HepG2 (cell line): ENCODE results near the gene RASAL1. TPM values are rescaled to one million over a fixed set of nuclear protein-coding genes. Genes with fewer than 3 reads are reported as not detected.
A peak's percentile ranks its signal among the peaks of the same experiment; 100 is the strongest.

Source experiments
- AHR ChIP-seq: IDR thresholded peaks from 2 replicates; pipeline ENCODE4 v1.6.1; 2018; ENCODE audit warnings: missing genetic modification reagents, missing compliant biosample characterization
- ATAD3A ChIP-seq: sonication (generic); formaldehyde crosslinking; IDR thresholded peaks from 2 replicates; pipeline ENCODE4 v1.4.0; 2020; ENCODE audit warnings: missing genetic modification reagents
- EEA1 ChIP-seq: sonication (generic); formaldehyde crosslinking; IDR thresholded peaks from 2 replicates; pipeline ENCODE4 v1.5.1; 2020; ENCODE audit warnings: mild to moderate bottlenecking, missing genetic modification reagents, borderline replicate concordance
- FOXC1 ChIP-seq: sonication (generic); formaldehyde crosslinking; IDR thresholded peaks from 2 replicates; pipeline ENCODE4 v1.8.0; 2022; ENCODE audit warnings: mild to moderate bottlenecking, missing genetic modification reagents, borderline replicate concordance
- GPN1 ChIP-seq: sonication (generic); formaldehyde crosslinking; IDR thresholded peaks from 2 replicates; pipeline ENCODE4 v1.5.1; 2020; ENCODE audit warnings: missing genetic modification reagents, borderline replicate concordance
- HIVEP1 ChIP-seq: sonication (generic); formaldehyde crosslinking; IDR thresholded peaks from 2 replicates; pipeline ENCODE4 v1.4.0; 2020; ENCODE audit warnings: mild to moderate bottlenecking, missing genetic modification reagents
- HNF1B ChIP-seq: sonication (generic); formaldehyde crosslinking; IDR thresholded peaks from 2 replicates; pipeline ENCODE4 v1.5.1; 2020; ENCODE audit warnings: mild to moderate bottlenecking, moderate library complexity, missing genetic modification reagents
- IRX3 ChIP-seq: sonication (generic); formaldehyde crosslinking; IDR thresholded peaks from 2 replicates; pipeline ENCODE4 v1.8.1; 2023; ENCODE audit warnings: mild to moderate bottlenecking, low read depth, missing genetic modification reagents, borderline replicate concordance
- MAZ ChIP-seq, 2 experiments: sonication (generic) in 1 of 2; formaldehyde crosslinking in 1 of 2; IDR thresholded peaks; 2 replicates each; pipeline versions ENCODE4 v1.5.0 to v1.6.1; 2012 to 2020; ENCODE audit warnings: low read depth in 2 of 2, mild to moderate bottlenecking in 2 of 2, borderline replicate concordance in 1 of 2, improper control_type of control experiment in 1 of 2, low read length in 1 of 2, missing genetic modification reagents in 1 of 2, moderate library complexity in 1 of 2
- MED13 ChIP-seq: sonication (generic); formaldehyde crosslinking; IDR thresholded peaks from 2 replicates; pipeline ENCODE4 v1.5.0; 2020; ENCODE audit warnings: missing genetic modification reagents
- NFYC ChIP-seq: IDR thresholded peaks from 2 replicates; pipeline ENCODE4 v1.6.1; 2016; ENCODE audit warnings: missing genetic modification reagents, missing compliant biosample characterization
- NR2F1 ChIP-seq, 2 experiments: fragments of 450-650 bp in 1 of 2; formaldehyde crosslinking in 1 of 2; IDR thresholded peaks; 2 replicates each; pipeline versions ENCODE4 v1.5.0 to v1.6.1; 2016 to 2020; ENCODE audit warnings: mild to moderate bottlenecking in 1 of 2, missing compliant biosample characterization in 1 of 2, missing genetic modification reagents in 1 of 2, moderate library complexity in 1 of 2
- SMAD1 ChIP-seq: sonication (generic); formaldehyde crosslinking; IDR thresholded peaks from 2 replicates; pipeline ENCODE4 v1.4.0; 2020; ENCODE audit warnings: missing genetic modification reagents, low read depth, mild to moderate bottlenecking, borderline replicate concordance
- TBX2 ChIP-seq: sonication (generic); formaldehyde crosslinking; IDR thresholded peaks from 2 replicates; pipeline ENCODE4 v1.5.0; 2020; ENCODE audit warnings: missing genetic modification reagents, mild to moderate bottlenecking, borderline replicate concordance
- TEAD2 ChIP-seq: sonication (generic); formaldehyde crosslinking; IDR thresholded peaks from 2 replicates; pipeline ENCODE4 v1.9.0; 2021; ENCODE audit warnings: missing genetic modification reagents
- THRA ChIP-seq: sonication (generic); formaldehyde crosslinking; IDR thresholded peaks from 2 replicates; pipeline ENCODE4 v1.4.0; 2020; ENCODE audit warnings: missing genetic modification reagents, borderline replicate concordance
- XBP1 ChIP-seq: sonication (generic); formaldehyde crosslinking; IDR thresholded peaks from 2 replicates; pipeline ENCODE4 v1.5.0; 2020; ENCODE audit warnings: missing genetic modification reagents
- ZBTB38 ChIP-seq: sonication (generic); formaldehyde crosslinking; IDR thresholded peaks from 2 replicates; pipeline ENCODE4 v1.5.1; 2020; ENCODE audit warnings: mild to moderate bottlenecking, missing genetic modification reagents
- ZMYM4 ChIP-seq: sonication (generic); formaldehyde crosslinking; IDR thresholded peaks from 2 replicates; pipeline ENCODE4 v1.8.1; 2023; ENCODE audit warnings: mild to moderate bottlenecking, missing genetic modification reagents
- ZNF264 ChIP-seq: sonication (generic); formaldehyde crosslinking; IDR thresholded peaks from 2 replicates; pipeline ENCODE4 v1.4.0; 2020; ENCODE audit warnings: missing genetic modification reagents
- ZNF619 ChIP-seq: sonication (generic); formaldehyde crosslinking; IDR thresholded peaks from 2 replicates; pipeline ENCODE4 v1.4.0; 2020; ENCODE audit warnings: mild to moderate bottlenecking, missing genetic modification reagents
- ZNF839 ChIP-seq: sonication (generic); formaldehyde crosslinking; IDR thresholded peaks from 2 replicates; pipeline ENCODE4 v1.4.0; 2020; ENCODE audit warnings: missing genetic modification reagents, mild to moderate bottlenecking, borderline replicate concordance
- ZNF879 ChIP-seq: sonication (generic); formaldehyde crosslinking; IDR thresholded peaks from 2 replicates; pipeline ENCODE4 v1.8.1; 2023; ENCODE audit warnings: missing genetic modification reagents
- polyA plus RNA-seq, 8 experiments: library from polyadenylated mRNA; depleted of rRNA in 3 of 8; stranded (reverse) in 7 of 8; unstranded in 1 of 8; fragments of >200 nt; fragmentation: Illumina TruSeq in 4 of 8; extraction: Trizol in 4 of 8; gene quantifications; 2 replicates each; pipeline versions ENCODE4 v1.2.1 to v1.2.3, GENCODE V29; 2011 to 2016; ENCODE audit warnings: low read depth in 4 of 8, missing spikeins in 1 of 8, mixed read lengths in 1 of 8; ENCODE audit not compliant: insufficient read depth in 1 of 8
- total RNA-seq, 5 experiments: library from RNA; depleted of rRNA; stranded (reverse); fragments of >200 nt; fragmentation: Illumina TruSeq; extraction: Trizol; gene quantifications; 2 replicates each; pipeline ENCODE4 v1.2.3, GENCODE V29; 2016; ENCODE audit warnings: low read depth in 1 of 5
- TF ChIP-seq, protein P1 (sequence below): sonication (generic); formaldehyde crosslinking; conservative IDR thresholded peaks from 2 replicates; pipeline ENCODE4 v1.8.0; 2022; ENCODE audit warnings: mild to moderate bottlenecking, moderate library complexity, missing genetic modification reagents

Gene RASAL1
- total and polyA plus RNA-seq, 2 of the 13 experiments (the other 11 are each of a cell fraction or from before 2014, with no cell fraction given) = not detected

DNA sequence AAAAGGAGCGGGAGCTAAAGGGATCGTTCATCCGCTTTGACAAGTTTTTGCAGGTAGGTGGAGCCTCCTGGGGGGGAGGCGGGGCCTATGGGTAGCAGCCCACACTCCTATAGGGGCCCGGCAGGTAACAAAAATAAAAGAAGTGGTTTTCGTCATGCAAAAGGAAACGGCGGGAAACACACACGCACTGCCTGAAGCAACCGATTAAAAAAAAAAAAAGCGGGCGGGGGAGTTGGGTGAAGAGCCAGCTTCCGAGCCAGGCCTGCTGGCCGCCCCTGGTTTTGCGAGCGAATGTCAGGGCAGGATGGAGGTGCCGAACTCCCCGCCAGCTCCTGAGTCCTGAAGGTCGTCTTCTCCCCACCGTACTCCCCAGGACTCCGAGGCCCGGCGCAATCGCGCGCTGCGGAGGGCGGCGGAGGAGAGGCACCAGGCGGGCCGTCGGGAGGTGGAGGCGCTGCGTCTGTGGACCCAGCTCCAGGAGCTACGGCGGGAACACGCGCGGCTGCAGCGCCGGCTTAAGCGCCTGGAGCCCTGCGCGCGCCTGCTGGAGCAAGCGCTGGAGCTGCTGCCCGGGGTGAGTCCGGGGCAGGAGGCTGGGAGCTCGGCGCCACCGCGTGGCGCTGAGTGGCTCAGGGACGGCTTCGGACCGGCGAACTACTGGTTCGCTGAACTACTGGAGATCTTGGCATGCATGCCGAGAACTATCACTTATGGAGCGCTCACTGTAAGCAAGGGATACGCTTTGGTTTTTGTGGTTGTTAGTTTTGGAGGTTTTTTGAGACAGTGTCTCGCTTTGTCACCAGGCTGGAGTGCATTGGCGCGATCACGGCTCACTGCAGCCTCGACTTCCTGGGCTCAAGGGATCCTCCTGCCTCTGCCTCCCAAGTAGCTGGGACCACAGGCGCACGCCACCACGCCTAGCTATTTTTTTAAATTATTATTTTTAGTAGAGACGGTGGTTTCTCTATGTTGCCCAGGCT, 17.6 kb upstream of the RASAL1 start (continued):
- TF ChIP-seq, protein P1, sequence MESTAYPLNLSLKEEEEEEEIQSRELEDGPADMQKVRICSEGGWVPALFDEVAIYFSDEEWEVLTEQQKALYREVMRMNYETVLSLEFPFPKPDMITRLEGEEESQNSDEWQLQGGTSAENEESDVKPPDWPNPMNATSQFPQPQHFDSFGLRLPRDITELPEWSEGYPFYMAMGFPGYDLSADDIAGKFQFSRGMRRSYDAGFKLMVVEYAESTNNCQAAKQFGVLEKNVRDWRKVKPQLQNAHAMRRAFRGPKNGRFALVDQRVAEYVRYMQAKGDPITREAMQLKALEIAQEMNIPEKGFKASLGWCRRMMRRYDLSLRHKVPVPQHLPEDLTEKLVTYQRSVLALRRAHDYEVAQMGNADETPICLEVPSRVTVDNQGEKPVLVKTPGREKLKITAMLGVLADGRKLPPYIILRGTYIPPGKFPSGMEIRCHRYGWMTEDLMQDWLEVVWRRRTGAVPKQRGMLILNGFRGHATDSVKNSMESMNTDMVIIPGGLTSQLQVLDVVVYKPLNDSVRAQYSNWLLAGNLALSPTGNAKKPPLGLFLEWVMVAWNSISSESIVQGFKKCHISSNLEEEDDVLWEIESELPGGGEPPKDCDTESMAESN = 0 out of 2 replicates have a peak, but pooled peaks have one; percentile 49
- TF ChIP-seq HNF1B (CRISPR knock-in tag) = no peak
- TF ChIP-seq ZNF839 (CRISPR knock-in tag) = no peak
- TF ChIP-seq EEA1 (CRISPR knock-in tag) = no peak
- no peak for TF ChIP-seq NFYC (CRISPR knock-in tag)
- TF ChIP-seq ZBTB38 (CRISPR knock-in tag) = no peak
- TF ChIP-seq ZNF264 (CRISPR knock-in tag) = no peak
- no peak for TF ChIP-seq NR2F1 (CRISPR knock-in tag; IDR thresholded peaks at IDR 0.05)
- TF ChIP-seq AHR = no peak
- TF ChIP-seq ZNF619 (CRISPR knock-in tag) = no peak
- TF ChIP-seq THRA (CRISPR knock-in tag) = peak; percentile 72; the same call in 1 of the 2 replicates
- TF ChIP-seq SMAD1 (CRISPR knock-in tag) = no peak
- no peak for TF ChIP-seq ATAD3A (CRISPR knock-in tag)
- TF ChIP-seq HIVEP1 = no peak
- TF ChIP-seq ZNF879 (CRISPR knock-in tag) = no peak
- no peak for TF ChIP-seq ZMYM4 (CRISPR knock-in tag)
- TF ChIP-seq GPN1 (CRISPR knock-in tag) = no peak
- TF ChIP-seq MAZ (IDR thresholded peaks at IDR 0.05; ENCODE audit: borderline replicate concordance, low read depth, low read length) = no peak
- TF ChIP-seq MAZ (CRISPR knock-in tag; IDR thresholded peaks at IDR 0.05; ENCODE audit: low read depth) = 0 out of 2 replicates have a peak, but pooled peaks have one; percentile 26
- no peak for TF ChIP-seq MED13 (CRISPR knock-in tag)
- no peak for TF ChIP-seq XBP1 (CRISPR knock-in tag)
- no peak for TF ChIP-seq IRX3 (CRISPR knock-in tag)
- no peak for TF ChIP-seq TEAD2 (CRISPR knock-in tag)
- TF ChIP-seq TBX2 (CRISPR knock-in tag) = peak; percentile 31; the same call in 1 of the 2 replicates
- TF ChIP-seq FOXC1 (CRISPR knock-in tag) = peak; percentile 48; the same call in 1 of the 2 replicates
